NCI-H69 (cell line): ENCODE results near the gene INIP.
A peak's percentile ranks its signal among the peaks of the same experiment; 100 is the strongest.

Source experiments
- DNase-seq: peaks from one replicate; lab custom pipeline; 2025; lab: John Stamatoyannopoulos, UW

INIP gene, protein sequence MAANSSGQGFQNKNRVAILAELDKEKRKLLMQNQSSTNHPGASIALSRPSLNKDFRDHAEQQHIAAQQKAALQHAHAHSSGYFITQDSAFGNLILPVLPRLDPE

DNA sequence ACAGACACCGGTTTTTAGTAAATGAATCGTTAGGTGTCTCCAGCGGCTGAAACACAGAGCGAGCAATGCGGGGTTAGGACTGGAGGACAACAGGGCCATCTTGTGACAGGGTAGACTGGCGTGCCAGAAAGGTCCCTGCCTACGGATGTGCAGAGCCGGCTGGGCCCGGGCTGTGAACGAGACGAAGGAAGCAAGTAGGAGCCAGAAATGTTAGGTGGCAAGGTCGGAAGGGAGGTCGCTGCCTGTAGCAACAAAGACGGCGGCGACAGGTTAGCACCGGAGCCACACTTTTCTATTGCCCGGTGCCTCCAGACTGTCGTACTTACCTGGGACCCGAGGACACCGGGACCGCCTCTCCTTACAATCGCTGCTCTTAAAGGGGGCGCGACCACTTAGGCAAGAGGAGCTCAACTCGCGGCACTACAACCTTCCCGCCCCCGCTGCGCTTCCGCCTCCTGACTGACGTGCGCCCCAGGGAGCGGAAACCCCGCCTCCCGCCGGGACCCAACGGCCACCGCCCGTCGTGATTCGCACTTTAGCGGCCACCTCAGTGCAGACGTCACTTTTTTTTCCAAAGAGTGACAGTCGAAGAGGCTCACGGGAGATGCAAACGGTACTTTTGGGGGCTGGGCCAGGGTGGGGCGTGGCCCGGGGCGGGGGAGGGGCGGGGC, at the start of gene INIP:
Gene INIP, minus strand, starts transcription at position 457 of the 671 bp plus-strand sequence. CDS start 1,632 bp downstream, outside the sequence.
- DNase-seq = peak; percentile 99

DNA sequence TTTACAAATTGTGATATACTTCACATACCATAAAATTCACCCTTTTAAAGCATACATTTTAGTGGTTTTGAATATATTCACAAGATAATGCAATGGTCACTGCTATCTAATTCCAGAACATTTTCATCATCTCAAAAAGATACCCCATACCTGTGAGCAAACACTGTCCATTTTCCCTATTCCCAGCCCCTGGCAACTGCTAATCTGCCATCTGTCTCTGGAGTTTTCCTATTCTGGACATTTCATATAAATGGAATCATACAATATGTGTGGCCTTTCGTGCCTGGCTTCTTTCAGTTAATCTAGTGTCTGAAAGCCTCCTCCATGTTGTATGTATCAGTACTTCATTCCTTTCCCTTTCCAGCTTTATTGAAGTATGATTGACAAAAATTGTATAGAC, 47.4 kb upstream of the INIP start:
- peak; percentile 49 for DNase-seq

DNA sequence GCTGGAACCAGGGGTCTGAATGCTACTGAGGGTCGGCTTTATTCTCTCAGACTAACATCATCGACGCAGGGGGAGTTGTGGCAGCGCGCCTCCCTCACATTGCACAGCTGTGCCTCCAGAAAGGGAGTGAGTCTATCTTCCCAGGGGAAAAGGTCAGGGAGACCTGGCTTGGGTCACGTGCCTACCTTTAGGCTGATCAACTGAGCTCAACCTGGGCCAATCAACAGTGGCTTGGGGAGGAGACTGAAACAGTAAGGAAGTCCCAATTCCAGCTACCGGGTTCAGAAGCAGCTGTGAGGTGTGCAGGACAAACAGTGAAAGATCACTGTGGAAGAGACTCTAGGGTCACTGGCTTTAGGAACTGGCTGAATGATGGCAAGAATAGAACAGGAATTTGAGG, 46.9 kb upstream of the INIP start:
- DNase-seq = peak; percentile 94

DNA sequence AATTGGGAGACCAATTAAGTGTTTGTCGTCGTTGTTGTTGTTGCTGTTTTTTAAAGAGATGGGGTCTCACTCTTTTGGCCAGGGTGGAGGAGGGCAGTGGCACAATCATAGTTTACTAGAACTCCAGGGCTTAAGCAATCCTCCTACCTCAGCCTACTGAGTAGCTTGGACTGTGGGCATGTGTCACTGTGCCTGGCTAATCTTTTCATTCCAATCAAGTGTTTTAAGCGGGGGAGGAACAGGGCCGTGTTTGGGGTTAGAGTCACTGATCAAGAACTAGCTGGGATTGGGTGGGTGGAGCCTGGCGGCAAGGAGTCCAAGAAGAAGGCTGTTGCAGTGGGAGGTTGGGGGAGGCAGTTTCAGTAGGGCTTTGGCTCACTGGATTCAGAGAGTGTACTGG, 46.4 kb upstream of the INIP start:
- peak; percentile 56 for DNase-seq

DNA sequence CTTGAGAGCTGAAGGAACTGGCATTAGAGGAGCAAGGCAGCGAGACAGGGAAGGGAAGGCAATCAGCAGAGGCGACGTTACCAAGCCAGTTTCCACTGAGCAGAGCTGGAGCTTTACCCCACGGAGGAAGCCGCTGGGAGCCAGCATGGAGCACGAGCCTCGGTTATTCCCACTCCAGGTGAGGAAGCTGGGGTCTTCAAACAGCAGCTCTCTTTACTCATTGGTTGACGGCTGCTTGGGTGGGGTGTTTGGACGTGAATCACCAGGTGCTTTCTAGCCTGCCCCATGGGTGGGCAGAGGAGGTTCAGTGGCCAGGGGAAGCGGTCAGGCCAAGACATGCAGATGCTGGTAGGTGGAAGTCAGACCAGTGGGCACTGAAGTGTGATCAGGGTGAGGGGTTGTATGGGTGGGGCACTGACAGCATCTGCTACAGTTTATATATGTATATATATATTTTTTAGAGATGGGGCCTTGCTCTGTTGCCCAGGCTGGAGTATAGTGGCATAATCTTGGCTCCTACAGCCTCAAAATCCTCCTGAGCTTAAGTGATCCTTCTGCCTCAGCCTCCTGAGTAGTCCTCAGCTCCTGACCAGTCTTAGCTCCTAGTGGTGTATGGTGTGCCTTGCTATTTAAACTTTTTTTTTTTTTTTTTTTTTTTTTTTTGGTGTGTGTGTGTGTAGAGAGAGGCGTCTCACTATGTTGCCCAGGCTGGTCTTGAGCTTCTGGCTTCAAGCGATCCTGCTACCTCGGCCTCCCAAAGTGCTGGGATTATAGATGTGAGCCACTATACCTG, 45.0 kb upstream of the INIP start:
- no peak for DNase-seq

DNA sequence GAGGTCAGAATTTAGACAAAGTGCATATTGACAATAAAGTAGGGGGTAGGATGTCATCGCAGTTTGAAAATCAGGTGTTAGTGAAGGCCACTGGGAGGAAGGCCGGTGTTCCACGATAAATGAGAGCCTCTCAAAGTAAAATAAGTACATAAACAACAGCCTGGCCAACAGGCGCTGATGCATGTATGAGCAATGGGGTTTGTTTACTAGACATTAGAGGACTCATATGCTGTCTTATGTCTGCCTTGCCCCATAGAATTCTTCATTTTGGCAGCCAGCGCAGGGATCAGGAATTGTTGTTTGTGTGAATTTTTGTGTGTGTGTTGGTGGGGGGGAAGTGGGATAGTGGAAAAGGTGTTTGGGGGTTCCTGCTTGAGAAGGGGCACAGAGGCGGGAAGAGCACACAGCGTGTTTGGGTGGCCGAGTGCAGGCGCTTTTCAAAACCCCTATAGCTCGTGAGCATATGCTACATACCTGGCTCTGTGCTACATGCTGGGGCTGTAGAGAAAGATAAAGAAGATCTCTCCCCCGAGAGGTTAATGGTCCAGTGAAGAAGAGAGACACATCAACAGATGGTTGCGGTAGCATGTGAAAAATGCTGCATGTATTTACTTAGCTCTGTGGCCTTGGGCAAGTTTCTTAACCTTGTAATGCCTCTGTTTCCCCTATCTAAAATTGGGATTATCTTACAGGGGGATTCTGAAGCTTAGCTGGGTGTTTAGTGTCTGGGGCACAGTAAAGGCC, 44.2 kb upstream of the INIP start:
- peak; percentile 41 for DNase-seq

DNA sequence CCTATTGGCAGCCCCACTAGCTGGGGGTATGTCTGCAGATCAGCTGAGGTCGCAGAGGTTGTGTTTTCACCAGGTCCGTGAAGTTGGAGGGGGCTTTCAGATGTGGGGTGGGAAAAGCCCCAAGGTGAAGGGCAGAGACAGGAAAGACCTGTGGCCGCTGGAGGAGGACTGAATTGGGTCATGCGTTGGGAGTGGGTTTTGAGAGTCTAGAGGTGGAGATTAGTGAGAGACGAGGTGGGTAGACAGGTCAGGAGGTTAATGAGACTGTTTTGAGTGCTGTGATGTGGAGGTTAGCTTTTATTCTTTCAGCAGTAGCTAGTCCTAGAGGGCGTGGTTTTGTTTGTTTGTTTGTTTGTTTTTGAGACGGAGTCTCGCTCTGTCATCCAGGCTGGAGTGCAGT, 42.9 kb upstream of the INIP start:
- DNase-seq = no peak

DNA sequence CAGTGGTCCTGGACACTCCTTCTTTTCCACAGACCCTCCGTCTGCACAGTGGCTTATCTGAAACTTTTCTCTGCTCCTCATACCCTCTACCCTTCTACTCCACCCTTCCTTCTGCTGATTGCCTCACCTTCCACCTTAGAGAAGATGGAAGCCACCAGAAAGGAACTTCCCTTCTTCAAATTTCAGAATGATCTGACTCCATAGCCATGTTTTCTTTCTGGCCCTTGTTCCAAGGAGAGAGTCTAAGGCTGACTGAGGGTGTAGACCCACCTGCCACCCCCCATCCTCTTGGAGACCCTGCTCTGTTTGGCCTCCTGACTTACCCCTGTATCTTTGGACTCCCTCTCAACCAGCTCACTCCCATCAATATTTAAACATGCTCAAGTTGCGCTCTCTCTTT, 40.0 kb upstream of the INIP start:
- DNase-seq = no peak

DNA sequence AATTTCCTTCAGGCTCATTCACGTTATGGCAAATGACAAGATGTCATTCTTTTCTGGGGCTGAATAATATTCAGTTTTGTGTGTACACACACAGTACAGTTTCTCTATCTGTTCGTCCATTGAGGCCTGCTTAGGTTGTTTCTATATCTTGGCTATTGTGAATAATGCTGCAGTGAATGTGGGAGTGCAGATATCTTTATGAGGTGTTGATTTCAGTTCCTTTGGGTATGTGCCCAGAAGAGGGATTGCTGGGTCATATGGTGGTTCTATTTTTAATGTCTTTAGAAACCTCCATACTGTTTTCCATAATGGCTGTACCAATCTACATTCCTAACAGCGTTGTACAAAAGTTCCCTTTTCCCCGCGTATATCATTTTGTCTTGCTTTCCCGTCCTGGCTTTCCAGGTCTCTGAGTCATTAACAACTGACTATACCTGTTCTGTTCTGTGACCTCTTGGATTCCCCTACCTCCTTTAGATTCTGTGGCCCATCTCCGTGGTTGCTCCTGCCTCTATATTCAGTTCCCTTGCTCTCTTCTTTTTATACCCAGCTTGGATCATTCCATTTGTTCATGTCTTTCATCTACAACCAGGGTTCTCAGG, 39.5 kb upstream of the INIP start:
- DNase-seq = no peak

DNA sequence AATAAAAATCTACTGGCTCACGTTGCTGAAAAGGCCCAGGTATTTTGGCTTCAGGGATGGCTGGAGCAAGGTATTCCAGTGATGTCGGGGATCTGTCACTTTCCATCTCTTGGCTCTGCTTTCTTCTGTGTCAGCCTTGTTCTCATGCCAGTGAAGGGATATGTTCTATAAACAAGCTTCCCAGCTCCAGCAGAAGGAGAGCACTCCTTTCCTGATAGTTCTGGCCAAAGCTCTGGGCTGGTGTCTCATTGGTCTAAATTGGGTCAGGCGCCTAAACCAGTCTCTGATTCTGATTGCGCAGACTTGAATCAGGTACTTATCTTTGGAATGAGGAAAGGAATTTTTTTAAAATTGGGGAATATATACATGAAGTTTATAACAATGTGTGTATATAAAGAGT, 37.8 kb upstream of the INIP start:
- no peak for DNase-seq

DNA sequence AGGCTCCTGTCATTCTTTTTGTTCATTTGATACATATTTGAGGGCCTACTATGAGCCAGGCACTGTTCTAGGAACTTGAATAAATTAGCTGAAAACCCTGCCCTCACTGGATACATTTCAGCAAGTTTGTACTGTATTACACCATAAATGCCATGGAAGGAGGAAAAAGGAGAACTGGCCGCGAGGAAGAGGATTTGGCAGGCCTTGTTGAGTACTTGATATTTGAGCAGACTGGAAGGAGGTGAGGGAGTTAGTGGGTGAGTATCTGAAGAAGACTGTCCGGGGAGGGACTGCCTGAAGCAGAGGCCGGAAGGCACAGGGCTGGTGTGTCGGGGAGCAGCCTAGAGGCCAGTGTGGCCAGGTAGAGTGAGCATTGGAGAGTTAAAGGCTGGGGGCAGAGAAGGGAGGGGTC, 37.1 kb upstream of the INIP start:
- no peak for DNase-seq

DNA sequence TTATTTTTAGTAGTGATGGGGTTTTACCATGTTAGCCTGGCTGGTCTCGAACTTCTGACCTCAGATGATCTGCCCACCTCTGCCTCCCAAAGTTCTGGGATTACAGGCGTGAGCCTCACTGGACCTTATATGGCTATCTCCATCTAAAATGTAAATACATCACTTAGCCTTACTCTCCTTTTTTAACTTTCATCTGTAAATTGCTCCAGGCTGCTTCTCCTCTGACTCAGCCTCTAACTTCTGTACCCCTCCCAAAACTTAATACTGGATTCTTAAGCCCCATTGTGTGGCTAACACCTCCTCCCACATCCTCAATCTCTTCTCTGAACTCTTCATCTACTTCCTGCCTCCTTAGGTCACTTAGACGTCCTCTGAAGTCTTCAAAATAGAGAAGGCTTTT, 36.7 kb upstream of the INIP start:
- DNase-seq = no peak

DNA sequence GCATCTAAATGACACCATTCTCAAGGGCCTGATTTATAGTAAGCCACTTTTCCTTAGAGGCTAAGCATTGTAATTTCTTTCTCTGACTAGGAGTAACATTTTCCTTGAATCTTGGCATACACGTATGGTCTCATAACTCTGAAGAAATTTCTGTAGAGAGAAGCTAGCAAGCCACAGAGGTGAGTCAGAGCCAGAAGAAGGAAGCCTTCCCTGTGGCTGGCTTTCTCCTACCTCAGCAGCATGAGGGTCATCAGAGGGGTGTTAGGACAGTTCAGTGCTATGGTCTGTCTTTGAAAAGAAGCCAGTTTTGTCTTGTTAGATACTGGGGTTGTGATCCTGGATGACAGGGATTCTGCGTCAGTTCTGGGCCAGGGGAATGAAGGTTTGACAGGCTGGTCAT, 35.8 kb upstream of the INIP start:
- no peak for DNase-seq

DNA sequence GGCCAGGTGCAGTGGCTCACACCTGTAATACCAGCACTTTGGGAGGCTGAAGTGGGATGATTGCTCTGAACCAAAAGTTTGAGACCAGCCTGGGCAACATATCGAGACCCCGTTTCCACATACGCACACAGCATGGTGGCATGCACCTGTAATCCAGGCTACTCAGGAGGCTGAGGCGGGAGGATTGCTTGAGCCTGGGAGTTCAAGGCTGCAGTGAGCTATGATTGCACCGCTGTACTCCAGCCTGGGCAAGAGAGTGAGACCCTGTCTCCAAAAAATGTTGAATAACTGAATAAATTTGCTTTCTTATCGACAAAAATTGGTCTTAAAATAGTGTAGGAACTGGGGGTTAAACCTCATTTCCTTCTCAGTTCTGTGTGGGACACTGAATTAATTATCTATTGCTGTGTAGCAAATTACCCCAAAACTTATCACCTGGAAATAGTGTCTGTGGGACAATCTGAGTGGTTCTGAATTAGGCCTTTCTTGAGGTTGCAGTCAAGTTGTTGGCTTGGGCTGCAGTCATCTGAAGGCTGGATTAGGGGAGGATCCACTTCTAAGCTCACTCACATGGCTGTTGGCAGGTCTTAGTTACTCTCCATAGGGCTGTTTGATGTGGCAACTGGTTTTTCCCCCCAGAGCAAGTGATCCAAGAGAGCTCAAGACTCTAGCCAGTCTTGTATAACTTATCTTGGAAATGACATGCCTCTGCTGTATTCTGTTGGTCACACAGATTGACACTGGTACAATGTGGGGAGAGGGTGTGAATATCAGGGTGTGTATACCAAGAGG, 34.6 kb upstream of the INIP start:
- DNase-seq = no peak

DNA sequence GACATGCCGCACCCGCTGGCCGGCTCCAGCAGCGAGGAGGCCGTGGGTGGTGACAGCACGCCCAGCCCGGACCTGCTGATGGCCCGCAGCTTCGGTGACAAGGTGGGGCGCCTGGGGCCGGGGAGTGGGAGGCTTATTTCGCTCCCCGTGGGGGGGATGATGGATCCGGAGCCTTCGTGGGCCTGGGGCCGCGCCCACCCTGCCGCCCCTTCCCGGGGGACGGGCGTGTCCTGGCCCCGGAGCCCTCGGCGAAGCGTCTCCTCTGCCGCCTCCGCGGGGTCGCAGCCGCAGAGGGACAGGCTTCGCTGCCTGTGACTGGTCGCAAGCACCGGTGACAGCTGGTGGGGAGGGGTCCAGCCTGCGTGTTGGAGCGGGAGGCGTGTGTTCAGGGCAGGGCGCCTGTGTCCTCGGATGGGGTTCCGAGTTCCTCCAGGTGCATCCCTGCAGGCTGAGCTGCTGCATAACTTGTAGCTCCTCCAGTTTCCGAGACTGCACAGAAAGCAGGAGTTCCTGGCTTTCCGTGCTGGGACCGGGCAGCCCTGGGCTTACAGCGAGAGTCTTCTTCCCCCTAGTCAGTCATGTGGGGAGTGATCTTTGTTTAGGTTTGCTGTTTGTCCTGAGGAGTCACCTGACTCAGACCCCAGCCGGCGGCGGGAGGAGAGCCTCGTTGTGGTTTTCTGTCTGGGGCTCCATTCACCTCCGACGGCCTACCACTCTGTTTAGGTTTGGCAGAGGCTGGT, 33.3 kb upstream of the INIP start:
- DNase-seq = peak; percentile 87

DNA sequence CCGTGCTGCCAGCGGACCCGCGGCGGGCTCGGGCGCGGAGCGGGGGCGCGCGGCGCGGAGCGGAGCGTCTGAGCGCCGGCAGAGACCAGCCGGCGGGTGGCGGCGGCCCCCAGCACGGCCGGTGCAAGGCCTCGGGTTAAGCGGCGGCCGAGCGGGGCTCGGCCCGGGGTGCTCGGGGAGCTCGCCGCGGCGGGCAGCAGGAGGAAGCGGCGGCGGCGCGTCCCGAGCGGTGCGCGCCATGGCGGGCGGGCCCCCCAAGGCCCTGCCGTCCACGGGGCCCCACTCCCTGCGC, 32.8 kb upstream of the INIP start:
- no peak for DNase-seq

DNA sequence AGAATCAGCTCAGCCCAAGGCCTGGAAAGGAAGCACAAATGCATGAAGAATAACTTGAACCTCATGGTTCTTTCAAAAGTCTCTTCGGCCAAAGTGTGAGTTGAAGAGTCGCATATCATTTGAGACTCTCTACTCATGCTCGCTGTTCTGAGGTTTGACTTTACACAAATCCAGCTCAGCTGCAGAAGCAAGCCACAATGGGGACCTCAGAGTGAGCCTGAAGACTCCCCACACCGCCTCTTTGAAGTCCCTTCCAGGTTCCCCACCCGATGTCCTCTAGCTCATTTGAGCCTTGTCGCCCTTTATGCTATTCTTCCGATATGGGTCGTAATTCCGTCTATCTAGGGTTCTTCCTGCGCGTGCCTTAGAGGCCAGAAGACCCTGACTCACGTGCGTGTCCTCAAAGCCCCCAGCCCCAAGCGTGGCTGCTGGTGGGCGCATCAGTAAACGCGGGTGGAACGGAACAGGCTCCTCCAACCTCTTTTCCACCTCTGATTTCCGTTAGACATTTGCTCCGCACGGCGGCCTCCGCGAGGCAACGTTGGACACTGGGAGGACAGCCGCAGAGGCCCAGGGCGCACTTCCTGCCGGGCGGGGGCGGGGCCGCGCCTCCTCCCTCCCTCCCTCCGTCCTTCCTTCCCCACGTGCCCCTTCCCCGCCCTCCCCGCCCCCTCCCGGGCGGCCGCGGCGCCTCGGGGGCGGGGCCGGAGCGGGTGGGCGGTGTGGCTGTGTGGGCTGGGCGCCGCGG, 32.3 kb upstream of the INIP start, which contains the start of gene SNX30:
Gene SNX30, plus strand, starts transcription at position 745 of the 748 bp plus-strand sequence. CDS start 242 bp downstream, outside the sequence.
- DNase-seq = peak; percentile 97

DNA sequence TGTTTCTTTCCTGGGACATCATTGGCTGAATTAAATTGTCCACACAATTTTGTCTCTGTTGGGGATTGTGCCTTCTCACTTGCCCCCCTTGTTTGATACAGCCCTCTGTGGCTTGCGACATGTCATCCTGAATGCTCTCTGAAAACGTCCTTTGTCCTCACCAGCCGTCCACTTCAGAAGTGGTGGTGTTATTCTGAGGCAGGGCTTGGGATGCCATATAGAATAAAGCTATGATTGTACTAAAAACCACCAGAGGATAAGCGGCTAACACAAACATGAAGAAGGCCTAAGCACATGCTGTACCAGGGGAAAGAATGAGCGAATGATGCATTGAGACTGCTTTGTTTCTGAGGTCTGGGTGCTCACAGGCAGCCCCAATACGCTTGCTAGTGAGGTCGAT, 29.2 kb upstream of the INIP start:
- DNase-seq = no peak

DNA sequence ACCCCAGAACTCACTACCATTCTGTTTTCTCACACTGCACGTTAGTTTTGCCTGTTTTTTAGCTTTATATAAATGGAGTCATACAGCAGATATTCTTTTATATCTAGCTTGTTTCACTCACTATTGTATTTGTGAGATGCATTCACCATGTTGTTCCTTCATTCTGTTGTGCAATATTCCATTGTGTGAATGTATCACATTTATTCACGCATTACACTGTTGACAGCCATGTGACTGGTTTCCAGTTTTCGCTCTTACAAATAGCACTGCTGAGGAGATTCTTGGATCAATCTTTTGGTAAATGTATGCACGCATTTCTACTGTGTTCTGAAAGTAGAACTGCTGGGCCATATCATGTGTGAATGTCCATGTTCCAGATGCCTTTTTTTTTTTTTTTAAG, 26.3 kb upstream of the INIP start:
- DNase-seq = no peak

DNA sequence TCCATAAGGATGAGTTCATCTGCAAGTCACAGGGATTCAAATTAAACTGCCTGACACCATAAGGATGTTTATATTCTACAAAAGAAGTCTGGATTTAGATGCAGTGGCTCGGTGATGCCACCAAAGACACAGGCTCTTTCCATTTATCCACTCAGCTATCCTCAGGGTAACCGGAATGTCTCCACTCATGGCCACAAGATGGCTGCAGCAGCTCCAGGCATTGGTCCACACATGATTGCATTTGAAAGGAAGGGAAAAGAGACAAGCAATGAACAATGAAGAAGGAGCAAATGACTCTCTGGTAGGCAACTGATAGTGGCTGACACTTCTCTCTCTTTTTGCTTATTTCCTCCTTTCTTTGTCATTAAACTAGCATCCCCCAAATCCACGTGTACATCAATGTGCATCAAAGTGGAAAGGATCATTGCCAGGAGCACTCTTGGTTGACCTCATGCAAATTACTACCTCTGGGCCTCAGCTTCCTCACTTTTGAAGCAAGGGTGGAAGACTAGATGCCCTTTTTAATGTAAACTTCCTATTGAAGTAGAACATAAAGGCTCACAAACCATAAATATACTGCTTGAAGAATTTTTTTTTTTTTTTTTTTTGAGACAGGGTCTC, 25.4 kb upstream of the INIP start:
- no peak for DNase-seq
